HL-60 (cell line): Measurements from ENCODE around the gene SNX5.

Experiments used
- DNase-seq, 2 experiments: peaks; one replicate each; pipeline ENCODE4 v3.0.0-alpha.2; 2010 to 2020; ENCODE audit warnings: low read depth in 1 of 2, low spot score in 1 of 2
- H3K27ac ChIP-seq: fragments of 250-450 bp; sonication (Bioruptor Pico); replicated peaks from 2 replicates; pipeline ENCODE4 v1.5.1; 2020; ENCODE audit warnings: mild to moderate bottlenecking, moderate library complexity
- H3K27me3 ChIP-seq: fragments of 250-450 bp; sonication (Bioruptor Pico); 2 replicates; pipeline ENCODE4 v1.5.1; 2021; ENCODE audit warnings: mild to moderate bottlenecking, moderate library complexity; ENCODE audit not compliant: insufficient read depth, poor library complexity, severe bottlenecking
- H3K4me3 ChIP-seq: replicated peaks from 2 replicates; pipeline ENCODE4 v1.5.1; 2011; ENCODE audit warnings: mild to moderate bottlenecking, control low read depth, low read length; ENCODE audit not compliant: insufficient read depth
- GABPA ChIP-seq: IDR thresholded peaks from 2 replicates; pipeline ENCODE4 v1.6.1; 2012; ENCODE audit warnings: low read depth
- POLR2AphosphoS5 ChIP-seq: IDR thresholded peaks from 2 replicates; pipeline ENCODE4 v1.6.1; 2012; ENCODE audit warnings: low read depth
- REST ChIP-seq: IDR thresholded peaks from 2 replicates; pipeline ENCODE4 v1.6.1; 2012; ENCODE audit warnings: low read depth; ENCODE audit not compliant: insufficient replicate concordance
- SPI1 ChIP-seq: IDR thresholded peaks from 2 replicates; pipeline ENCODE4 v1.6.1; 2012; ENCODE audit warnings: low read depth, mild to moderate bottlenecking, borderline replicate concordance
- long read RNA-seq: library from polyadenylated mRNA; unstranded; transcript quantifications from one replicate; pipeline ENCODE4 v2.0.0, GENCODE V29; 2020
- TF ChIP-seq, protein P1 (sequence below): IDR thresholded peaks from one replicate; pipeline ENCODE4 v1.5.1; 2011; ENCODE audit warnings: low read length, control low read depth, inconsistent platforms; ENCODE audit not compliant: insufficient read depth

Gene SNX5
- long read RNA-seq, transcript SNX5-217 (1 exons, 1,087 nt) = minor isoform, 5 of 1,190 reads
- long read RNA-seq, transcript SNX5-201 (13 exons, 2,270 nt) = minor isoform, 461 of 1,190 reads
- long read RNA-seq, transcript SNX5-214 (13 exons, 2,025 nt) = minor isoform, 79 of 1,190 reads
- long read RNA-seq, transcript SNX5-202 (14 exons, 2,288 nt) = major isoform, 499 of 1,190 reads
- long read RNA-seq, partial matches to known transcripts = 71 of 1,190 reads
- long read RNA-seq, other reads (novel, unspliced or antisense) = 72 of 1,190 reads

- TF ChIP-seq SPI1 (peak; percentile 20; the same call in 1 of the 2 replicates), REST (peak; percentile 50), GABPA (0 out of 2 replicates have a peak, but pooled peaks have one; percentile 7), POLR2AphosphoS5 (peak; percentile 85)
- TF ChIP-seq, protein P1, sequence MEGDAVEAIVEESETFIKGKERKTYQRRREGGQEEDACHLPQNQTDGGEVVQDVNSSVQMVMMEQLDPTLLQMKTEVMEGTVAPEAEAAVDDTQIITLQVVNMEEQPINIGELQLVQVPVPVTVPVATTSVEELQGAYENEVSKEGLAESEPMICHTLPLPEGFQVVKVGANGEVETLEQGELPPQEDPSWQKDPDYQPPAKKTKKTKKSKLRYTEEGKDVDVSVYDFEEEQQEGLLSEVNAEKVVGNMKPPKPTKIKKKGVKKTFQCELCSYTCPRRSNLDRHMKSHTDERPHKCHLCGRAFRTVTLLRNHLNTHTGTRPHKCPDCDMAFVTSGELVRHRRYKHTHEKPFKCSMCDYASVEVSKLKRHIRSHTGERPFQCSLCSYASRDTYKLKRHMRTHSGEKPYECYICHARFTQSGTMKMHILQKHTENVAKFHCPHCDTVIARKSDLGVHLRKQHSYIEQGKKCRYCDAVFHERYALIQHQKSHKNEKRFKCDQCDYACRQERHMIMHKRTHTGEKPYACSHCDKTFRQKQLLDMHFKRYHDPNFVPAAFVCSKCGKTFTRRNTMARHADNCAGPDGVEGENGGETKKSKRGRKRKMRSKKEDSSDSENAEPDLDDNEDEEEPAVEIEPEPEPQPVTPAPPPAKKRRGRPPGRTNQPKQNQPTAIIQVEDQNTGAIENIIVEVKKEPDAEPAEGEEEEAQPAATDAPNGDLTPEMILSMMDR = no peak
- peak within 1 kb of the TSS; percentile 99 for H3K27ac ChIP-seq
- H3K4me3 ChIP-seq = peak within 1 kb of the TSS; percentile 57
- peak; percentile 99 to 100 for DNase-seq
- H3K27me3 ChIP-seq = no peaks in the 10 kb centered on the region
Observed at GRCh38 chr20:17968366-17969277, at the start of gene SNX5, which contains the start of gene MGME1. SNX5 (minus strand) TSS chr20:17968794; CDS start chr20:17968425, 369 bp downstream. MGME1 (plus strand) TSS chr20:17969018; CDS start chr20:17969860, 842 bp downstream.

DNA sequence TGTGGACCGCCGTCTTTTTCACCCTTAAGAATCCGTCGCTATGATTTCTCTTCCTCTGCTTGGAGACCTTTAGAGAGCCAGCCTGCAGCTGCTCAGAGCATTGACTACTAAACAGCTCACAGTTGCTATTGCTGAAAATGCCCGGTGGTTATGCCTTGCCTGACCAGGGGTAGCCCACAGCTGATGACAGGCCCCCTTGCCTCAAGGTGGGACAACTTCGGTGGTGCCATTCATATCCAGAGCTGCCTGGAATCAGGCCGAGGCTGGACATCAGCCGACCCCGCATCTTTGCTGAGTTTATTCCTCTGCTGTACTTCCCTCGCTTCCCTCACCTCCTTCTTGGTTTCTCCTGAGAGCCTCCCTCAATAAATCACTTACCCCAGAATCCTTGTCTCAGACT, 49.5 kb upstream of the SNX5 start:
- no peak for DNase-seq
- H3K27me3 ChIP-seq = no peaks in the 10 kb centered on the region
- no peak overlapping the region for H3K4me3 ChIP-seq
- H3K27ac ChIP-seq = no peak overlapping the region
- TF ChIP-seq SPI1 = no peak
- TF ChIP-seq REST = no peak
- TF ChIP-seq, protein P1 = no peak
- TF ChIP-seq GABPA = no peak
- no peak for TF ChIP-seq POLR2AphosphoS5

DNA sequence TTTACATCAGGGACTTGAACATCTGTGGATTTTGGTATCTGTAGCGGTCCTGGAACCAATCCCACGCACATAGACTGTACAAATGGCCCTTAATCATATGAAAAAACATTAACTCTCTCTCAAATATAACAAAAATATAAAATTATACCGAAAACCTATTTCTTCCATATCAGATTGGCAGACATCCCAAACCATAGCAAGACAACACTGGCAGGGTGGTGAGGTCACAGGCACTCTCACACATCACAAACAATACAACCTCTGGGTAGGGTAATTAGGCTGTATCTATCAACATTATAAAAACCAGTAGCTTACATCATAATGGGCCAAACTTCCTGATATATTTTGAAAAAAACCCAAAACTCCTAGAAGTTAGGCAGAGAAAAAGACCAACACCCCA, 48.2 kb upstream of the SNX5 start:
- no peak for DNase-seq
- Histone ChIP-seq H3K4me3 (no peak overlapping the region), H3K27ac (no peak overlapping the region), H3K27me3 (no peaks in the 10 kb centered on the region)
- TF ChIP-seq REST (no peak), POLR2AphosphoS5 (no peak), GABPA (no peak), SPI1 (no peak)
- TF ChIP-seq, protein P1 = no peak
